Measurements from ENCODE around the gene OGN.

GRCh38 chr9:92373167-92373566 lies 31.2 kb downstream of the OGN start:
- no peak for TF ChIP-seq CTCF (CRISPR knock-in tag; IDR thresholded peaks at IDR 0.05)
- TF ChIP-seq SP1 (IDR thresholded peaks at IDR 0.05), result no peak
- TF ChIP-seq SP1 (CRISPR knock-in tag; IDR thresholded peaks at IDR 0.05), result no peak
- TF ChIP-seq MAX (IDR thresholded peaks at IDR 0.05), result no peak

Measured in HepG2 (cell line).